Loucy (cell line): Measurements from ENCODE around the gene CHCHD5.
"Not testable (repeated sequence)": the region's sequence is repeated elsewhere in the genome, so short reads cannot be mapped to it uniquely, and the experiment has no call there.

Experiments used
- H2AFZ ChIP-seq: fragments of 200-600 bp; sonication (generic); 2 replicates; pipeline ENCODE4 v1.6.0; 2016; ENCODE audit warnings: antibody characterized with exemption, mild to moderate bottlenecking, low read length, moderate library complexity
- H3F3A ChIP-seq: fragments of 200-600 bp; 2 replicates; pipeline ENCODE4 v1.6.0; 2016; ENCODE audit warnings: antibody characterized with exemption, low read depth, mild to moderate bottlenecking
- H3K27me3 ChIP-seq: fragments of 200-600 bp; sonication (generic); 2 replicates; pipeline ENCODE4 v1.6.1; 2014; ENCODE audit warnings: low read length, mild to moderate bottlenecking; ENCODE audit not compliant: insufficient read depth, poor library complexity, severe bottlenecking
- H3K36me3 ChIP-seq: fragments of 200-600 bp; sonication (generic); 2 replicates; pipeline ENCODE4 v1.6.1; 2016; ENCODE audit warnings: low read length; ENCODE audit not compliant: insufficient read depth
- H3K4me1 ChIP-seq: fragments of 200-600 bp; sonication (generic); 2 replicates; pipeline ENCODE4 v1.5.1; 2014; ENCODE audit warnings: low read length, mild to moderate bottlenecking; ENCODE audit not compliant: insufficient read depth, poor library complexity, severe bottlenecking
- H3K4me2 ChIP-seq: fragments of 200-600 bp; sonication (generic); 2 replicates; pipeline ENCODE4 v1.6.0; 2014; ENCODE audit warnings: antibody characterized with exemption, low read length, low read depth, mild to moderate bottlenecking; ENCODE audit not compliant: poor library complexity, severe bottlenecking
- H3K4me3 ChIP-seq: fragments of 200-600 bp; sonication (generic); 2 replicates; pipeline ENCODE4 v1.5.1; 2014; ENCODE audit warnings: low read length, mild to moderate bottlenecking, mixed read lengths; ENCODE audit not compliant: poor library complexity, severe bottlenecking
- H3K79me2 ChIP-seq: fragments of 200-600 bp; sonication (generic); 2 replicates; pipeline ENCODE4 v1.6.1; 2014; ENCODE audit warnings: low read length; ENCODE audit not compliant: insufficient read depth
- H3K9ac ChIP-seq: fragments of 200-600 bp; sonication (generic); 2 replicates; pipeline ENCODE4 v1.6.0; 2014; ENCODE audit warnings: mild to moderate bottlenecking, low read depth, low read length, moderate library complexity; ENCODE audit not compliant: poor library complexity, severe bottlenecking
- H3K9me2 ChIP-seq: fragments of 200-600 bp; sonication (generic); replicated peaks from 2 replicates; pipeline ENCODE4 v1.6.1; 2016; ENCODE audit warnings: low read depth, low read length, mixed read lengths
- H3K9me3 ChIP-seq: fragments of 200-600 bp; sonication (generic); 2 replicates; pipeline ENCODE4 v1.6.1; 2014; ENCODE audit warnings: mild to moderate bottlenecking, antibody characterized with exemption, low read length, low read depth; ENCODE audit not compliant: insufficient read depth
- H4K20me1 ChIP-seq: fragments of 200-600 bp; sonication (generic); 2 replicates; pipeline ENCODE4 v1.6.0; 2014; ENCODE audit warnings: antibody characterized with exemption, low read length, mild to moderate bottlenecking; ENCODE audit not compliant: insufficient read depth, poor library complexity, severe bottlenecking
- CTCF ChIP-seq: fragments of 200-600 bp; sonication (generic); conservative IDR thresholded peaks from 2 replicates; pipeline ENCODE4 v1.5.1; 2014; ENCODE audit warnings: mild to moderate bottlenecking, antibody characterized with exemption, low read length
- EZH2phosphoT487 ChIP-seq: fragments of 200-600 bp; IDR thresholded peaks from 2 replicates; pipeline ENCODE4 v1.6.1; 2018; ENCODE audit warnings: antibody characterized with exemption, mild to moderate bottlenecking, moderate library complexity, borderline replicate concordance

The CHCHD5 gene

GRCh38 chr2:112584134-112584890 lies at the start of gene CHCHD5:
CHCHD5 (plus strand) TSS chr2:112584609; CDS start chr2:112584648, 39 bp downstream.
- Histone ChIP-seq H3K9me2 (no peaks in the 10 kb centered on the region), H3K36me3 (no peaks in the 10 kb centered on the region), H3K27me3 (no peaks in the 10 kb centered on the region), H3K9ac (no peak within 1 kb of the TSS), H3K4me3 (no peak within 1 kb of the TSS), H3K79me2 (no peaks in the 10 kb centered on the region), H3K4me1 (no peaks in the 10 kb centered on the region), H3F3A (no peaks in the 10 kb centered on the region), H3K4me2 (no peak within 1 kb of the TSS), H2AFZ (no peak within 1 kb of the TSS), H3K9me3 (no peaks in the 10 kb centered on the region), H4K20me1 (no peaks in the 10 kb centered on the region)
- no peak for TF ChIP-seq CTCF
- no peak for TF ChIP-seq EZH2phosphoT487

GRCh38 chr2:112534826-112535225 lies 49.6 kb upstream of the CHCHD5 start:
- Histone ChIP-seq H3K4me2 (no peak overlapping the region), H3K9ac (no peak overlapping the region), H3K36me3 (peaks cover 23% of the 10 kb centered on the region; the same call in 1 of the 2 replicates), H3K27me3 (no peaks in the 10 kb centered on the region), H2AFZ (no peak overlapping the region), H3K79me2 (no peaks in the 10 kb centered on the region), H3K4me3 (no peak overlapping the region), H3K9me3 (no peaks in the 10 kb centered on the region), H4K20me1 (no peaks in the 10 kb centered on the region), H3F3A (no peaks in the 10 kb centered on the region), H3K9me2 (no peaks in the 10 kb centered on the region), H3K4me1 (no peaks in the 10 kb centered on the region)
- TF ChIP-seq EZH2phosphoT487 (no peak), CTCF (no peak)

GRCh38 chr2:112536665-112537064 lies 47.7 kb upstream of the CHCHD5 start:
- not testable (repeated sequence) for H3K4me1 ChIP-seq, H3F3A ChIP-seq

GRCh38 chr2:112539306-112539705 lies 45.1 kb upstream of the CHCHD5 start:
- no peak overlapping the region for H3K4me2 ChIP-seq
- TF ChIP-seq EZH2phosphoT487 (no peak), CTCF (no peak)
- H2AFZ ChIP-seq = no peak overlapping the region
- no peak overlapping the region for H3K9ac ChIP-seq
- H4K20me1 ChIP-seq = peaks cover 15% of the 10 kb centered on the region
- no peaks in the 10 kb centered on the region for H3F3A ChIP-seq
- no peaks in the 10 kb centered on the region for H3K9me3 ChIP-seq
- H3K4me1 ChIP-seq = peaks cover 18% of the 10 kb centered on the region
- no peaks in the 10 kb centered on the region for H3K27me3 ChIP-seq
- H3K9me2 ChIP-seq = no peaks in the 10 kb centered on the region
- H3K79me2 ChIP-seq = peaks cover 19% of the 10 kb centered on the region
- no peaks in the 10 kb centered on the region for H3K36me3 ChIP-seq
- H3K4me3 ChIP-seq = no peak overlapping the region

More at GRCh38 chr2:112536665-112537064, 47.7 kb upstream of the CHCHD5 start:
- H3K27me3 ChIP-seq, H3K9ac ChIP-seq, H3K36me3 ChIP-seq, H3K9me2 ChIP-seq, H4K20me1 ChIP-seq, H3K9me3 ChIP-seq, H3K79me2 ChIP-seq, H2AFZ ChIP-seq, H3K4me3 ChIP-seq, H3K4me2 ChIP-seq: not testable (repeated sequence)
